IMR-90 (cell line): ENCODE results near the gene SP3. TPM values are rescaled to one million over a fixed set of nuclear protein-coding genes. Genes with fewer than 3 reads are reported as not detected.

ENCODE experiments used
- ATAC-seq: fragments of 200-7000 bp; cut with Tn5 transposase; 2 replicates; pipeline ENCODE4 v1.9.1; 2020; ENCODE audit warnings: low read depth, mild to moderate bottlenecking, moderate library complexity
- BruUV-seq: library from RNA; stranded (reverse); fragments of 400-500 nt; replicated peaks from 2 replicates; lab custom pipeline; 2021; lab: Mats Ljungman, UMichigan
- CTCF ChIA-PET: fragments of 300-600 bp; formaldehyde crosslinking; extraction: SDS; loops from one replicate; lab custom pipeline; 2021; ENCODE audit warnings: antibody characterized with exemption; lab: Yijun Ruan, JAX
- POLR2A ChIA-PET: fragments of 300-600 bp; sonication (Branson Sonifier 250); formaldehyde crosslinking; loops from one replicate; lab custom pipeline; 2022; ENCODE audit warnings: antibody characterized with exemption; ENCODE audit not compliant: unreplicated experiment; lab: Charles Lee
- DNase-seq: peaks from one replicate; pipeline ENCODE4 v3.0.0; 2013
- H2AFZ ChIP-seq: replicated peaks from 2 replicates; pipeline ENCODE3; 2013; ENCODE audit warnings: low read length, mild to moderate bottlenecking; ENCODE audit not compliant: poor library complexity
- H2AK5ac ChIP-seq: 2 replicates; pipeline ENCODE4 v1.6.1; 2013; ENCODE audit warnings: low read depth, low read length, inconsistent platforms
- H2AK9ac ChIP-seq: replicated peaks from 2 replicates; pipeline ENCODE3; 2013; ENCODE audit warnings: mild to moderate bottlenecking, low read depth, low read length, moderate library complexity; ENCODE audit not compliant: poor library complexity
- H2BK120ac ChIP-seq: 2 replicates; pipeline ENCODE4 v1.6.1; 2013; ENCODE audit warnings: low read depth, low read length, inconsistent platforms
- H2BK15ac ChIP-seq: 3 replicates; pipeline ENCODE4 v1.6.1; 2013; ENCODE audit warnings: low read depth, low read length, inconsistent platforms
- H2BK20ac ChIP-seq: 2 replicates; pipeline ENCODE4 v1.6.1; 2013; ENCODE audit warnings: low read depth, mild to moderate bottlenecking, inconsistent platforms, low read length, moderate library complexity
- H2BK5ac ChIP-seq: 2 replicates; pipeline ENCODE4 v1.6.1; 2013; ENCODE audit warnings: mild to moderate bottlenecking, low read depth, low read length, inconsistent platforms; ENCODE audit not compliant: poor library complexity, severe bottlenecking
- H3K14ac ChIP-seq: replicated peaks from 2 replicates; pipeline ENCODE4 v1.6.1; 2013; ENCODE audit warnings: low read depth, low read length, inconsistent platforms
- H3K18ac ChIP-seq: 2 replicates; pipeline ENCODE4 v1.6.1; 2013; ENCODE audit warnings: low read depth, low read length, control low read depth
- H3K23ac ChIP-seq: 2 replicates; pipeline ENCODE4 v1.6.1; 2013; ENCODE audit warnings: low read depth, low read length, inconsistent platforms
- H3K27ac ChIP-seq: 2 replicates; pipeline ENCODE4 v1.5.1; 2013; ENCODE audit warnings: mild to moderate bottlenecking, control low read depth, low read length; ENCODE audit not compliant: insufficient read depth
- H3K27me3 ChIP-seq: 2 replicates; pipeline ENCODE4 v1.6.1; 2013; ENCODE audit warnings: low read length; ENCODE audit not compliant: control insufficient read depth, insufficient read depth
- H3K36me3 ChIP-seq: 2 replicates; pipeline ENCODE4 v1.6.1; 2013; ENCODE audit warnings: low read length, mixed read lengths; ENCODE audit not compliant: control insufficient read depth, insufficient read depth
- H3K4ac ChIP-seq: 2 replicates; pipeline ENCODE4 v1.6.1; 2013; ENCODE audit warnings: low read depth, low read length, inconsistent platforms
- H3K4me1 ChIP-seq: 2 replicates; pipeline ENCODE4 v1.6.1; 2013; ENCODE audit warnings: low read length, mixed read lengths; ENCODE audit not compliant: control insufficient read depth, insufficient read depth
- H3K4me2 ChIP-seq: 2 replicates; pipeline ENCODE4 v1.6.1; 2013; ENCODE audit warnings: low read depth, mild to moderate bottlenecking, control low read depth, low read length, moderate library complexity
- H3K4me3 ChIP-seq: 2 replicates; pipeline ENCODE4 v1.5.1; 2013; ENCODE audit warnings: low read depth, mild to moderate bottlenecking, control low read depth, low read length, moderate library complexity; ENCODE audit not compliant: insufficient read depth
- H3K56ac ChIP-seq: 2 replicates; pipeline ENCODE4 v1.6.1; 2013; ENCODE audit warnings: low read length, inconsistent platforms; ENCODE audit not compliant: insufficient read depth; ENCODE audit errors: extremely low read depth
- H3K79me1 ChIP-seq, 2 experiments: 2 replicates each; pipeline ENCODE4 v1.6.1; 2013; ENCODE audit warnings: low read length in 2 of 2, inconsistent platforms in 1 of 2, low read depth in 1 of 2
- H3K9ac ChIP-seq: 2 replicates; pipeline ENCODE4 v1.6.1; 2013; ENCODE audit warnings: low read depth, low read length, control low read depth
- H3K9me1 ChIP-seq: 2 replicates; pipeline ENCODE4 v1.6.1; 2013; ENCODE audit warnings: low read length, inconsistent platforms; ENCODE audit not compliant: insufficient read depth
- H3K9me3 ChIP-seq: 2 replicates; pipeline ENCODE4 v1.6.1; 2013; ENCODE audit warnings: low read length; ENCODE audit not compliant: control insufficient read depth, insufficient read depth
- H4K20me1 ChIP-seq: 2 replicates; pipeline ENCODE4 v1.6.1; 2013; ENCODE audit warnings: low read length, inconsistent platforms; ENCODE audit not compliant: insufficient read depth
- H4K5ac ChIP-seq: 2 replicates; pipeline ENCODE4 v1.6.1; 2013; ENCODE audit warnings: mild to moderate bottlenecking, low read depth, low read length, control low read depth
- H4K8ac ChIP-seq, 2 experiments: 2 replicates each; pipeline ENCODE4 v1.6.1; 2013; ENCODE audit warnings: low read depth in 2 of 2, low read length in 2 of 2, control low read depth in 1 of 2, inconsistent platforms in 1 of 2
- H4K91ac ChIP-seq: 2 replicates; pipeline ENCODE4 v1.6.1; 2013; ENCODE audit warnings: low read depth, low read length, inconsistent platforms; ENCODE audit not compliant: insufficient read depth
- CHD1 ChIP-seq: IDR thresholded peaks from 2 replicates; pipeline ENCODE4 v1.6.1; 2012; ENCODE audit warnings: low read depth, low read length, improper control_type of control experiment
- MAFK ChIP-seq: IDR thresholded peaks from 2 replicates; pipeline ENCODE4 v1.6.1; 2012; ENCODE audit warnings: low read depth, low read length, improper control_type of control experiment
- MAZ ChIP-seq: IDR thresholded peaks from 2 replicates; pipeline ENCODE4 v1.6.1; 2012; ENCODE audit warnings: low read depth, mild to moderate bottlenecking, low read length, improper control_type of control experiment, moderate library complexity, borderline replicate concordance
- MXI1 ChIP-seq: IDR thresholded peaks from 2 replicates; pipeline ENCODE4 v1.6.1; 2012; ENCODE audit warnings: low read depth, mild to moderate bottlenecking, low read length, moderate library complexity, borderline replicate concordance
- POLR2A ChIP-seq: IDR thresholded peaks from 2 replicates; pipeline ENCODE4 v1.6.1; 2012; ENCODE audit warnings: mild to moderate bottlenecking, low read depth, low read length
- WGBS, 2 experiments: methylation state at CpG; one replicate each; pipeline versions ENCODE4 v1.1.5 to v1.1.7; 2013; ENCODE audit warnings: missing lambda C conversion rate in 2 of 2; ENCODE audit not compliant: insufficient read length in 1 of 2; ENCODE audit errors: extremely low coverage in 2 of 2; 5-methylcytosine and 5-hydroxymethylcytosine counted together
- dilution Hi-C: fragments of 300-500 bp; cut with HindIII; formaldehyde crosslinking; loops from one replicate; pipeline ENCODE4 v1.14.3; 2018; ENCODE audit warnings: low sequenced_read_pairs; ENCODE audit not compliant: unreplicated experiment
- in situ Hi-C: fragments of 300-500 bp; cut with MboI; formaldehyde crosslinking; loops from 3 replicates; pipeline ENCODE4 v1.14.3; 2019; ENCODE audit warnings: low sequenced_read_pairs, inconsistent platforms, mixed read lengths
- intact Hi-C: fragments of 100-400 bp; cut with micrococcal nuclease; formaldehyde crosslinking; loops from 2 replicates; pipeline ENCODE4 v1.10.0; 2022
- polyA plus RNA-seq, 3 experiments: library from polyadenylated mRNA; depleted of rRNA; stranded (reverse); fragments of >200 nt; gene quantifications; 2 replicates each; pipeline ENCODE4 v1.2.3, GENCODE V29; 2012; ENCODE audit warnings: low replicate concordance in 1 of 3
- total RNA-seq: library from RNA; depleted of rRNA; stranded (reverse); fragments of >200 nt; gene quantifications from 2 replicates; pipeline ENCODE4 v1.2.3, GENCODE V29; 2012

Gene SP3
- total and polyA plus RNA-seq, 2 of the 4 experiments (the other 2 are of a cell fraction) = 26.7 to 136 TPM

DNA sequence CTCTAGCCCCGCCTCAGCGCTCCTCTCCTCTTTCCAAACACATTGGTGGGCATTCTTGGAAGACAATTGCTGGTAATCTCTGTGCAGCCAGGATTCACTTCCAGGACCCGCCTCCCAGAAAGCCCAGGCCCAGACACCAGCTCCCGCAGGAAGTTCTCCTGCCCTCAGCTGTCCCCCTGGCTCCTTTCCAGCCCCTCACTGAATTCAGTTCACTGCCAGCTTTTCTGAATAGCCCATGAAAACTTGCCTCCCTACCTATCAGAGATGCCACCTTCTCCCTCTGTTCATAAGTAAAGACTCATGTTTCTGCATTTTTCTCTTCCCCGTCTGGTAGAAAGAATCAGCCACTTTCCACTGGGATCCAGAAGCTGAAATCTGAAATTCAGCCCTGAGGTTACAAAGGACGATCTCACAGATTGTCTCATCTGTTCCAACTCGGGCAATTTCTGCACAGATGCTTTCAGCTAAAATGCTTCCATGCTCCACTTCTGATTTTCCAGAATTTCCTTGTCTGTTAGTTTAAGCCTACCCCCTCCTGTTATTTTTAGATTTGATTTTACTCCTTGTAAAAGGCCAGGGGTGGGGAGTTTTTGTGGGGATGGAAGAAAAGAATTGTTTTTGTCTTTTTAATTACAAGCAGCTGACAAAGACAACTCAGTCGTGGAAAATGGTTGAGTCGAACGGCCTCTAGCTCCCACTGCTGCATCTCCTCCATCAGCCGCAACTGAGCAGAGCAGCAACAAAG lies 98.1 kb downstream of the SP3 start:
- Histone ChIP-seq H3K79me1 (no peaks in the 10 kb centered on the region), H3K56ac (no peak overlapping the region), H2AK5ac (no peak overlapping the region), H2BK15ac (no peak overlapping the region), H2BK20ac (no peak overlapping the region), H3K4me2 (no peak overlapping the region), H3K36me3 (no peaks in the 10 kb centered on the region), H2BK5ac (no peak overlapping the region), H3K27me3 (peaks cover 56% of the 10 kb centered on the region), H2AFZ (no peak overlapping the region), H4K20me1 (no peaks in the 10 kb centered on the region), H3K14ac (no peak overlapping the region), H4K8ac (no peak overlapping the region), H3K9me3 (no peaks in the 10 kb centered on the region), H3K27ac (no peak overlapping the region), H4K91ac (no peak overlapping the region), H3K4me1 (no peaks in the 10 kb centered on the region), H4K5ac (no peak overlapping the region), H3K9me1 (no peaks in the 10 kb centered on the region), H2BK120ac (no peak overlapping the region), H3K18ac (no peak overlapping the region), H3K23ac (no peak overlapping the region), H3K4me3 (no peak overlapping the region), H3K4ac (no peak overlapping the region), H3K9ac (no peak overlapping the region), H2AK9ac (no peak overlapping the region)
- no peak for TF ChIP-seq POLR2A
- TF ChIP-seq MAFK = no peak
- no peak for TF ChIP-seq MXI1
- TF ChIP-seq MAZ = no peak
- TF ChIP-seq CHD1 = no peak
- ChIA-PET CTCF (interaction anchor here (1.2 kb wide), 1 partner anchor 8 kb away, joined by 3 read pairs; no protein-coding TSS in a partner anchor), POLR2A (no interaction called here)
- no peak for DNase-seq
- in situ Hi-C loops = no loop called here
- dilution Hi-C loops = no loop called here
- intact Hi-C loops = no loop called here
- 64% methylated on average over 5 of the region's 11 CpGs; no CpG with 5 or more reads in 1 of the 2 experiments for WGBS, 2 experiments
- BruUV-seq = no TSS peak
- ATAC-seq = no peak
